Neutrophil (primary cell): ENCODE measurements around the gene GSTP1.

Experiments
- H3K27ac ChIP-seq: fragments of 200-600 bp; sonication (generic); 2 replicates; pipeline ENCODE4 v1.5.1; 2016; ENCODE audit warnings: mild to moderate bottlenecking, moderate library complexity
- H3K27me3 ChIP-seq: fragments of 200-600 bp; sonication (generic); 2 replicates; pipeline ENCODE4 v1.6.0; 2016; ENCODE audit warnings: mild to moderate bottlenecking
- H3K36me3 ChIP-seq: fragments of 200-600 bp; sonication (generic); 2 replicates; pipeline ENCODE4 v1.5.1; 2017
- H3K4me1 ChIP-seq, 2 experiments: fragments of 200-600 bp in 1 of 2; sonication (generic) in 1 of 2; 1 replicate in 1 of 2; 2 replicates in 1 of 2; pipeline versions ENCODE4 v1.5.1 to v1.6.1; 2013 to 2016; ENCODE audit warnings: low read depth in 1 of 2, low read length in 1 of 2, mild to moderate bottlenecking in 1 of 2, moderate library complexity in 1 of 2; ENCODE audit not compliant: control insufficient read depth in 1 of 2, insufficient read depth in 1 of 2
- H3K4me3 ChIP-seq, 2 experiments: fragments of 200-600 bp in 1 of 2; sonication (generic) in 1 of 2; 1 replicate in 1 of 2; 2 replicates in 1 of 2; pipeline ENCODE4 v1.5.1; 2013 to 2016; ENCODE audit warnings: low read depth in 1 of 2, low read length in 1 of 2, mild to moderate bottlenecking in 1 of 2, moderate library complexity in 1 of 2
- H3K9me3 ChIP-seq: fragments of 200-600 bp; sonication (generic); 2 replicates; pipeline ENCODE4 v1.5.1; 2016
- TF ChIP-seq, protein P1 (sequence below): fragments of 200-600 bp; sonication (generic); IDR thresholded peaks from 2 replicates; pipeline ENCODE4 v1.5.1; 2016; ENCODE audit warnings: antibody characterized with exemption

The GSTP1 gene

GRCh38 chr11:67604815-67605214, 21.2 kb downstream of the GSTP1 start:
- Histone ChIP-seq H3K9me3 (no peaks in the 10 kb centered on the region), H3K4me1 (peaks cover 32 to 36% of the 10 kb centered on the region in 2 experiments), H3K4me3 (no peak overlapping the region), H3K27ac (no peak overlapping the region), H3K27me3 (no peaks in the 10 kb centered on the region), H3K36me3 (peaks cover 9% of the 10 kb centered on the region)
- TF ChIP-seq, protein P1, sequence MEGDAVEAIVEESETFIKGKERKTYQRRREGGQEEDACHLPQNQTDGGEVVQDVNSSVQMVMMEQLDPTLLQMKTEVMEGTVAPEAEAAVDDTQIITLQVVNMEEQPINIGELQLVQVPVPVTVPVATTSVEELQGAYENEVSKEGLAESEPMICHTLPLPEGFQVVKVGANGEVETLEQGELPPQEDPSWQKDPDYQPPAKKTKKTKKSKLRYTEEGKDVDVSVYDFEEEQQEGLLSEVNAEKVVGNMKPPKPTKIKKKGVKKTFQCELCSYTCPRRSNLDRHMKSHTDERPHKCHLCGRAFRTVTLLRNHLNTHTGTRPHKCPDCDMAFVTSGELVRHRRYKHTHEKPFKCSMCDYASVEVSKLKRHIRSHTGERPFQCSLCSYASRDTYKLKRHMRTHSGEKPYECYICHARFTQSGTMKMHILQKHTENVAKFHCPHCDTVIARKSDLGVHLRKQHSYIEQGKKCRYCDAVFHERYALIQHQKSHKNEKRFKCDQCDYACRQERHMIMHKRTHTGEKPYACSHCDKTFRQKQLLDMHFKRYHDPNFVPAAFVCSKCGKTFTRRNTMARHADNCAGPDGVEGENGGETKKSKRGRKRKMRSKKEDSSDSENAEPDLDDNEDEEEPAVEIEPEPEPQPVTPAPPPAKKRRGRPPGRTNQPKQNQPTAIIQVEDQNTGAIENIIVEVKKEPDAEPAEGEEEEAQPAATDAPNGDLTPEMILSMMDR = no peak

GRCh38 chr11:67605231-67606011, 21.8 kb downstream of the GSTP1 start:
- Histone ChIP-seq H3K4me1 (peaks cover 26 to 30% of the 10 kb centered on the region in 2 experiments), H3K9me3 (no peaks in the 10 kb centered on the region), H3K27ac (no peak overlapping the region), H3K27me3 (no peaks in the 10 kb centered on the region), H3K36me3 (peaks cover 13% of the 10 kb centered on the region), H3K4me3 (peak overlapping the region in 1 of 2 experiments; percentile 93)
- TF ChIP-seq, protein P1 = no peak

GRCh38 chr11:67606093-67606491, 22.5 kb downstream of the GSTP1 start:
- no peaks in the 10 kb centered on the region for H3K27me3 ChIP-seq
- peaks cover 20 to 24% of the 10 kb centered on the region in 2 experiments for H3K4me1 ChIP-seq
- peak overlapping the region; percentile 74 for H3K27ac ChIP-seq
- peaks cover 20% of the 10 kb centered on the region for H3K36me3 ChIP-seq
- no peaks in the 10 kb centered on the region for H3K9me3 ChIP-seq
- H3K4me3 ChIP-seq = peak overlapping the region; percentile 81 to 93
- TF ChIP-seq, protein P1 = no peak

DNA sequence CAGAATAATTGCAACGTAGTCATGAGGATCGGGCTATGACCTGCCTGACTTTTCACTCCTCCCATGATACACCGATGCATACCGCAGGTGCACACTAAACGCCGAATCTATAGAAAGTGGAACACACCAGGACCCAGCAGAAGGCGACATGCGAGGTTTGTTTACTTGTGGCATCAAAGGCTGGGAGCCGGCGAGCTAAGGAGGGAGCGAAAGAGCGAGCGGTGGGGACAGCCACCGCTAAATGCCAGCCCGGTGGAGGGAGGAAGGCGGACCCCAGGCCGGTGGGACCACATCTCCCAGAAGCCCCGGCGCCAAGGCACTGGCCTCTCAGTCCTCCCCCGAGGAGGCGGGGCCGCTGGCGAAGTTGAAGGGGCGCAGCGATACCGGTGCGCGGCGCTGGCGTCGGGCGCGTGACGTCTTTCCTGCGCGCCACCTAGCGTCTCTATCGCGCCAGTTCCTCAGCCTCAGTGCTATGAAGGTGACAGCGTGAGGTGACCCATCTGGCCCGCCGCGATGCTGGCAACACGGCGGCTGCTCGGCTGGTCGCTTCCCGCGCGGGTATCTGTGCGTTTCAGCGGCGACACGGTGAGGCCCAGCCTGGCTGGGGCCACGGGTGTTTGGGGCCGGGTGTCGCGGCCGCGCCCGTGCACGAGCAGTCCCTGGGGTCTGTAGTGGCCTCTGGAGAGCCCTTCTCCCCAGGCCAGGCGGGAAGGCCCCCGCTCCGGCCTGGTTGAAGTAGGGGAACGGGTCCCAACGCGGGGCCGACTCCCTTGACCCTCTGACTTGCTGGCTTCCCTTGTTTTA, 23.1 kb downstream of the GSTP1 start, which contains the start of gene NDUFV1:
TSS of gene NDUFV1 (plus strand) at position 445 of the 804 bp plus-strand sequence. CDS start at position 514, 69 bp downstream.
- Histone ChIP-seq H3K27ac (peak within 1 kb of the TSS; percentile 74), H3K4me1 (peaks cover 17 to 22% of the 10 kb centered on the region in 2 experiments), H3K9me3 (no peaks in the 10 kb centered on the region), H3K36me3 (peaks cover 26% of the 10 kb centered on the region), H3K4me3 (peak within 1 kb of the TSS; percentile 81 to 93), H3K27me3 (no peaks in the 10 kb centered on the region)
- TF ChIP-seq, protein P1 = peak; percentile 89

DNA sequence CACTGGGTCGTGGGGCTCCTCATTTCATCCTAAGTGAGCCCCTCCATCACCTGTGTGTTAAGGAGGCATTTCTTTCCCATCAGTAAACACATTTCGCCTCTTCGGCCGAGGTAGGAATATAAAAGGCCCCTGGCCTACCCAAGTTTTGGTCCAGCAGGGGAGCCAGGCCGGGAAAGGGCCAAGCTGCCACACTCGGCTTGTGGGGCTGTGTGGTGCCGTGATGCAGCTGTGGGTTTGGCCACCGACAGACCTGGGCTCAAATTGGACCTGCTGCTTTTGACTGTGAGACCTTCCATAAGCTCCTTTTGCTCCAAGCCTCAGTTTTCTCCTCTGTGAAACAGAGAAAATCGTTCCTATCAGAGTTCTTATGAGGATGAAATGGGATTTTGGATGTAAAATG, 23.9 kb downstream of the GSTP1 start:
- no peaks in the 10 kb centered on the region for H3K9me3 ChIP-seq
- H3K27ac ChIP-seq = peak overlapping the region; percentile 74
- H3K36me3 ChIP-seq = peaks cover 34% of the 10 kb centered on the region
- H3K4me3 ChIP-seq = peak overlapping the region; percentile 81 to 93
- peaks cover 17 to 22% of the 10 kb centered on the region in 2 experiments for H3K4me1 ChIP-seq
- H3K27me3 ChIP-seq = no peaks in the 10 kb centered on the region
- TF ChIP-seq, protein P1 = no peak
